WTC11 (cell line): ENCODE measurements around the gene CALML4. TPM values are rescaled to one million over a fixed set of nuclear protein-coding genes. Genes with fewer than 3 reads are reported as not detected.
A peak's percentile ranks its signal among the peaks of the same experiment; 100 is the strongest.

Experiments used
- ATAC-seq: fragments of 200-7000 bp; cut with Tn5 transposase; 2 replicates; pipeline ENCODE4 v1.10.0; 2021; ENCODE audit warnings: mild to moderate bottlenecking, moderate library complexity
- CTCF ChIA-PET: fragments of 300-600 bp; sonication (Branson Sonifier 250); formaldehyde crosslinking; loops from one replicate; lab custom pipeline; 2021; ENCODE audit warnings: antibody characterized with exemption; lab: Charles Lee
- POLR2A ChIA-PET: fragments of 350-600 bp; sonication (Branson Sonifier 250); formaldehyde crosslinking; loops from one replicate; lab custom pipeline; 2021; ENCODE audit warnings: antibody characterized with exemption; lab: Charles Lee
- DNase-seq: peaks from one replicate; pipeline ENCODE4 v3.0.0; 2021; ENCODE audit warnings: low spot score
- H3K27ac Mint-ChIP-seq: 2 replicates; pipeline ENCODE4 v1.8.0; 2021; ENCODE audit warnings: mixed read lengths
- H3K27me3 Mint-ChIP-seq: 2 replicates; pipeline ENCODE4 v1.8.0; 2021; ENCODE audit warnings: low read depth, mild to moderate bottlenecking, moderate library complexity, mixed read lengths
- H3K36me3 Mint-ChIP-seq: 2 replicates; pipeline ENCODE4 v1.8.0; 2021; ENCODE audit warnings: mixed read lengths
- H3K4me1 Mint-ChIP-seq: 2 replicates; pipeline ENCODE4 v1.8.0; 2022; ENCODE audit warnings: mixed read lengths
- H3K4me3 Mint-ChIP-seq: 2 replicates; pipeline ENCODE4 v1.8.0; 2021; ENCODE audit warnings: mild to moderate bottlenecking, moderate library complexity, mixed read lengths
- H3K9me3 Mint-ChIP-seq: 2 replicates; pipeline ENCODE4 v1.8.0; 2021; ENCODE audit warnings: mixed read lengths
- ELF4 ChIP-seq: sonication (generic); formaldehyde crosslinking; IDR thresholded peaks from 2 replicates; pipeline ENCODE4 v1.8.1; 2022; ENCODE audit warnings: low read depth, mild to moderate bottlenecking, moderate library complexity, missing genetic modification reagents
- ESRRA ChIP-seq: sonication (generic); formaldehyde crosslinking; IDR thresholded peaks from 2 replicates; pipeline ENCODE4 v1.8.1; 2022; ENCODE audit warnings: mild to moderate bottlenecking, missing genetic modification reagents, borderline replicate concordance
- ETV6 ChIP-seq: sonication (generic); formaldehyde crosslinking; IDR thresholded peaks from 2 replicates; pipeline ENCODE4 v1.8.1; 2022; ENCODE audit warnings: mild to moderate bottlenecking, missing genetic modification reagents
- FOXP1 ChIP-seq: sonication (generic); formaldehyde crosslinking; IDR thresholded peaks from 2 replicates; pipeline ENCODE4 v1.8.0; 2022; ENCODE audit warnings: missing genetic modification reagents, mild to moderate bottlenecking, moderate library complexity, borderline replicate concordance
- GRHL2 ChIP-seq: fragments of 250-450 bp; sonication (Bioruptor Pico); IDR thresholded peaks from 2 replicates; pipeline ENCODE4 v1.8.0; 2022; ENCODE audit warnings: mild to moderate bottlenecking, moderate library complexity; ENCODE audit not compliant: insufficient replicate concordance, severe bottlenecking
- IRF2 ChIP-seq: sonication (generic); formaldehyde crosslinking; IDR thresholded peaks from 2 replicates; pipeline ENCODE4 v1.8.0; 2022; ENCODE audit warnings: low read depth, missing genetic modification reagents, borderline replicate concordance
- JAZF1 ChIP-seq: fragments of 250-450 bp; sonication (Bioruptor Pico); IDR thresholded peaks from 2 replicates; pipeline ENCODE4 v1.9.0; 2021; ENCODE audit warnings: moderate library complexity, mild to moderate bottlenecking, inconsistent platforms
- NFE2L1 ChIP-seq: sonication (generic); formaldehyde crosslinking; IDR thresholded peaks from 2 replicates; pipeline ENCODE4 v1.8.1; 2023; ENCODE audit warnings: missing genetic modification reagents
- NFYB ChIP-seq: sonication (generic); formaldehyde crosslinking; conservative IDR thresholded peaks from 2 replicates; pipeline ENCODE4 v1.8.0; 2022; ENCODE audit warnings: low read depth, missing genetic modification reagents
- NR2C2 ChIP-seq: sonication (generic); formaldehyde crosslinking; IDR thresholded peaks from 2 replicates; pipeline ENCODE4 v1.8.0; 2022; ENCODE audit warnings: mild to moderate bottlenecking, missing genetic modification reagents
- NR3C1 ChIP-seq: sonication (generic); formaldehyde crosslinking; conservative IDR thresholded peaks from 2 replicates; pipeline ENCODE4 v1.8.1; 2023; ENCODE audit warnings: low read depth, mild to moderate bottlenecking, missing genetic modification reagents
- RELA ChIP-seq: sonication (generic); formaldehyde crosslinking; IDR thresholded peaks from 2 replicates; pipeline ENCODE4 v1.8.1; 2022; ENCODE audit warnings: missing genetic modification reagents, mild to moderate bottlenecking, borderline replicate concordance
- RORB ChIP-seq: fragments of 250-450 bp; sonication (Bioruptor Pico); IDR thresholded peaks from 2 replicates; pipeline ENCODE4 v1.9.0; 2021; ENCODE audit warnings: mild to moderate bottlenecking
- TEAD4 ChIP-seq: sonication (generic); formaldehyde crosslinking; IDR thresholded peaks from 2 replicates; pipeline ENCODE4 v1.8.0; 2022; ENCODE audit warnings: mild to moderate bottlenecking, missing genetic modification reagents
- TP53 ChIP-seq: sonication (generic); formaldehyde crosslinking; IDR thresholded peaks from 2 replicates; pipeline ENCODE4 v1.8.1; 2023; ENCODE audit warnings: mild to moderate bottlenecking, missing genetic modification reagents
- ZNF121 ChIP-seq: sonication (generic); formaldehyde crosslinking; IDR thresholded peaks from 2 replicates; pipeline ENCODE4 v1.8.0; 2023; ENCODE audit warnings: missing genetic modification reagents
- ZNF219 ChIP-seq: sonication (generic); formaldehyde crosslinking; IDR thresholded peaks from 2 replicates; pipeline ENCODE4 v1.8.0; 2023; ENCODE audit warnings: missing genetic modification reagents, mild to moderate bottlenecking, borderline replicate concordance
- ZNF671 ChIP-seq: fragments of 250-450 bp; sonication (Bioruptor Pico); IDR thresholded peaks from 2 replicates; pipeline ENCODE4 v1.8.0; 2021; ENCODE audit warnings: mild to moderate bottlenecking
- total RNA-seq: library from RNA; stranded (reverse); gene quantifications from 3 replicates; pipeline ENCODE4 v1.2.3, GENCODE V29; 2021
- TF ChIP-seq, protein P1 (sequence below): sonication (generic); formaldehyde crosslinking; IDR thresholded peaks from 2 replicates; pipeline ENCODE4 v1.8.0; 2022; ENCODE audit warnings: mild to moderate bottlenecking, missing genetic modification reagents
- TF ChIP-seq, protein P2 (sequence below): fragments of 250-450 bp; sonication (Bioruptor Pico); IDR thresholded peaks from 2 replicates; pipeline ENCODE4 v1.9.0; 2021; ENCODE audit warnings: mild to moderate bottlenecking
- TF ChIP-seq, protein P3 (sequence below): sonication (generic); formaldehyde crosslinking; IDR thresholded peaks from 2 replicates; pipeline ENCODE4 v1.8.0; 2022; ENCODE audit warnings: mild to moderate bottlenecking, missing genetic modification reagents
- TF ChIP-seq, protein P4 (sequence below): fragments of 250-450 bp; sonication (Bioruptor Pico); IDR thresholded peaks from 2 replicates; pipeline ENCODE4 v1.9.0; 2021; ENCODE audit warnings: mild to moderate bottlenecking
- TF ChIP-seq, protein P5 (sequence below): fragments of 200-600 bp; IDR thresholded peaks from 2 replicates; pipeline ENCODE4 v1.8.0; 2022; ENCODE audit warnings: antibody characterized with exemption

CALML4 gene
- total RNA-seq, 1 experiment from 2014 or later, result 9.8 TPM

DNA sequence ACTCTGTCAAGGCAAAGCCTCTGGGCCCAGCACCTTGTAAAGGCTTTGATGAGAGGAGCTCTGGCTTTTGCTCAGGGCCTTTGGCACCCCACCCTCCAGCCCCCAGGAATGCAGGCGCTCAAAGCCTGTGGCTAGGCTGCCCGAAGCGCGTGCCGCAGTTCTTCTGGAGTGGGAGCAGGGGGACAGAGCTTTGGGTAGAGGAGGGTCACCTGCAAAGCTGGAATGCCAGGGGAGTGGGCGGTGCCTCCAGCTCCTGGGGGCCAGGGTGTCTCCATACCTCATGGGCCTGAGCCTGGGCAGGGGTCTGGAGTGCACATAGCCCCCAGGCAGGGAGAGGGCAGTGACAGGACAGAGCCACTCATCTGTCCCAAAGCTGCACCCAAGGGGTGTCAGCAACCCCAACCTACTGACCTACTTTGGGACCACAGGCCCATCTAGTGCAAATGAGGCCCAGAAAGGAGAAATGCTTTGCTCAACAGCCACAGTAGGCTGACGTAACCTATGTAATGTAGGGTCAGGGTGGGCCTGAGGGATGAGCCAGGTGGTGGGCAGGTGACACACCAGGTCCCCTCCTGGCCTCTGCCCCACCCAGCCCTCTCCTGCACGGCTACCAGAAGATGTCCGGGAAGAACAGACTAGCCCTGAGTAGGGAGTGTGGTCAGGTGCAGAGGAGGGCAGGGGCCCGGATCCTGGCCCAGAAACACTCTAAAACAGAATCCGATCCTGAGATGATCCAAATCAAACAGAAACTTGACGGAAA is 2.2 kb upstream of the CALML4 start:
- no peak for ATAC-seq
- no peak for DNase-seq
- CTCF ChIA-PET, result interaction anchor here (0.8 to 3.8 kb wide), 3 partner anchors 12 to 99 kb away, joined by 3 to 25 read pairs (median 15); no protein-coding TSS in a partner anchor
- POLR2A ChIA-PET, result interaction anchor here (0.7 to 1.3 kb wide), 2 partner anchors 12 to 15 kb away, joined by 3 to 4 read pairs; no protein-coding TSS in a partner anchor
- H3K9me3 Mint-ChIP-seq, result no peaks in the 10 kb centered on the region
- H3K36me3 Mint-ChIP-seq, result no peaks in the 10 kb centered on the region
- H3K4me3 Mint-ChIP-seq, result no peak overlapping the region
- TF ChIP-seq NFE2L1 (CRISPR knock-in tag) (no peak), ZNF671 (CRISPR knock-in tag) (no peak), TP53 (CRISPR knock-in tag) (no peak), JAZF1 (CRISPR knock-in tag) (no peak), NR2C2 (CRISPR knock-in tag) (no peak), ELF4 (CRISPR knock-in tag) (no peak)
- H3K4me1 Mint-ChIP-seq, result peaks cover 33% of the 10 kb centered on the region
- H3K27me3 Mint-ChIP-seq, result no peaks in the 10 kb centered on the region
- peak overlapping the region; percentile 92; the same call in 1 of the 2 replicates for H3K27ac Mint-ChIP-seq

DNA sequence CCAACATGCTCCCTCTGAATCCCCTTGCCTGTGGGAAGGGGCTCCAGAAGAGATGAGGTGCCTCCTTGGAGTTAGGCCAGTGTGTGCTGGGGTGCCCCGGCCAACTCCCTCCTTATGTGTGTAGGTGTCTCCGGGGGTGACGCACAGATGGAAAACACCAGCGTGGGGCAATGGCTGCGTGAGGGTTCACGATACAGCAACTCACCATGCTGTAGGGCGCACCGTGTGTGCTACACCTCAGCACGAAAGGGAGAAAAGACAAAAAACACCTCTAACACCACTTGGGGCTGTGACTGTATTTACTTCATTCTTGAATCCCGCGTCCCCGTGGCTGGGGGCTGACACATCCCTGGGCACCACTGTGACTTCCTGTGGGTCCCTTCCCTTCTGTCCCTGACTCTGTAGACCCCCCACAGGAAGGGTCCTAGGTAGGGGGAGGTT is 1.6 kb upstream of the CALML4 start:
- no peaks in the 10 kb centered on the region for H3K36me3 Mint-ChIP-seq
- H3K27me3 Mint-ChIP-seq, result no peaks in the 10 kb centered on the region
- no peak overlapping the region for H3K4me3 Mint-ChIP-seq
- ATAC-seq (no peak), DNase-seq (no peak)
- H3K9me3 Mint-ChIP-seq, result no peaks in the 10 kb centered on the region
- peaks cover 39% of the 10 kb centered on the region for H3K4me1 Mint-ChIP-seq
- ChIA-PET POLR2A (interaction anchor here (0.7 to 1.3 kb wide), 2 partner anchors 12 to 15 kb away, joined by 3 to 4 read pairs; no protein-coding TSS in a partner anchor), CTCF (interaction anchor here (0.8 to 3.8 kb wide), 3 partner anchors 12 to 100 kb away, joined by 3 to 25 read pairs (median 15); no protein-coding TSS in a partner anchor)
- no peak for TF ChIP-seq IRF2
- no peak for TF ChIP-seq ZNF219 (CRISPR knock-in tag)
- TF ChIP-seq RORB (CRISPR knock-in tag), result no peak
- no peak for TF ChIP-seq FOXP1 (CRISPR knock-in tag)
- TF ChIP-seq NR3C1 (CRISPR knock-in tag), result no peak
- TF ChIP-seq, protein P1, sequence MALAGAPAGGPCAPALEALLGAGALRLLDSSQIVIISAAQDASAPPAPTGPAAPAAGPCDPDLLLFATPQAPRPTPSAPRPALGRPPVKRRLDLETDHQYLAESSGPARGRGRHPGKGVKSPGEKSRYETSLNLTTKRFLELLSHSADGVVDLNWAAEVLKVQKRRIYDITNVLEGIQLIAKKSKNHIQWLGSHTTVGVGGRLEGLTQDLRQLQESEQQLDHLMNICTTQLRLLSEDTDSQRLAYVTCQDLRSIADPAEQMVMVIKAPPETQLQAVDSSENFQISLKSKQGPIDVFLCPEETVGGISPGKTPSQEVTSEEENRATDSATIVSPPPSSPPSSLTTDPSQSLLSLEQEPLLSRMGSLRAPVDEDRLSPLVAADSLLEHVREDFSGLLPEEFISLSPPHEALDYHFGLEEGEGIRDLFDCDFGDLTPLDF, result no peak
- H3K27ac Mint-ChIP-seq, result peak overlapping the region; percentile 92

DNA sequence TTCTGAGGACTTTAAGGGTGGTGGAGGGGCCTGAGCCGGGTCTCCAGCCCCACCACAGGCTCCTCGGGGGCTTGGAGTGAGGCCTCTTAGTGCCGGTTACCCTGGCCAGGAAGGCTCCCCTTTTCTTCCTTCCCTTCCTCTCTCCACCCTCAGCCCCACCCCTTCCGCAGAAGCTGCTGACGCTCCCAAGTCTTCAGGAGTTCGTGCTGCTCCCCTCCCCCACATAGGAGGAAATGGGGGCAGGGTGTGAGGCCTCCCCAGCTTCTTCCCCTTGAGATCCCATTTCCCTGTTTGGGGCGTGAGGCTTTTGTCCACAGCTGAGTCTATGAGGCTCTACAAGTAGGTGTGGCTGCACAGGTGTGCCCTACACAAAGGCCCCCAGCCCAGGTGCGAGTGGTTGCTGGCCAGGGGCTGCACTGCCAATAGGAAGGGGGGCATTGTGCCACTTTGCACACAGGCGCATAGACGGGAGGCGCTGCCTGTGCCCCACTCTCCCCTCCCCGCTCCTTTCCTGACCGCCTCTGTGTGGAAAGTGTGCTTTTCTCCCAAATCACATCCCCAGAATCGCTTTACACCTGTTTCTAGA is 915 bp upstream of the CALML4 start:
- peak overlapping the region; percentile 12; the same call in 1 of the 2 replicates for H3K4me3 Mint-ChIP-seq
- CTCF ChIA-PET, result interaction anchor here (0.9 to 3.8 kb wide), 5 partner anchors 11 to 100 kb away, joined by 3 to 25 read pairs (median 3); partner anchors contain the start of gene CLN6
- TF ChIP-seq, protein P2, sequence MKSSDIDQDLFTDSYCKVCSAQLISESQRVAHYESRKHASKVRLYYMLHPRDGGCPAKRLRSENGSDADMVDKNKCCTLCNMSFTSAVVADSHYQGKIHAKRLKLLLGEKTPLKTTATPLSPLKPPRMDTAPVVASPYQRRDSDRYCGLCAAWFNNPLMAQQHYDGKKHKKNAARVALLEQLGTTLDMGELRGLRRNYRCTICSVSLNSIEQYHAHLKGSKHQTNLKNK (CRISPR knock-in tag), result no peak
- TF ChIP-seq ZNF121 (no peak), RELA (CRISPR knock-in tag) (no peak), ESRRA (no peak), NR2C2 (CRISPR knock-in tag) (no peak), TEAD4 (no peak), NFYB (no peak), ETV6 (CRISPR knock-in tag) (peak; percentile 83), GRHL2 (no peak)
- TF ChIP-seq, protein P3, sequence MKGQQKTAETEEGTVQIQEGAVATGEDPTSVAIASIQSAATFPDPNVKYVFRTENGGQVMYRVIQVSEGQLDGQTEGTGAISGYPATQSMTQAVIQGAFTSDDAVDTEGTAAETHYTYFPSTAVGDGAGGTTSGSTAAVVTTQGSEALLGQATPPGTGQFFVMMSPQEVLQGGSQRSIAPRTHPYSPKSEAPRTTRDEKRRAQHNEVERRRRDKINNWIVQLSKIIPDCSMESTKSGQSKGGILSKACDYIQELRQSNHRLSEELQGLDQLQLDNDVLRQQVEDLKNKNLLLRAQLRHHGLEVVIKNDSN, result no peak
- TF ChIP-seq, protein P4, sequence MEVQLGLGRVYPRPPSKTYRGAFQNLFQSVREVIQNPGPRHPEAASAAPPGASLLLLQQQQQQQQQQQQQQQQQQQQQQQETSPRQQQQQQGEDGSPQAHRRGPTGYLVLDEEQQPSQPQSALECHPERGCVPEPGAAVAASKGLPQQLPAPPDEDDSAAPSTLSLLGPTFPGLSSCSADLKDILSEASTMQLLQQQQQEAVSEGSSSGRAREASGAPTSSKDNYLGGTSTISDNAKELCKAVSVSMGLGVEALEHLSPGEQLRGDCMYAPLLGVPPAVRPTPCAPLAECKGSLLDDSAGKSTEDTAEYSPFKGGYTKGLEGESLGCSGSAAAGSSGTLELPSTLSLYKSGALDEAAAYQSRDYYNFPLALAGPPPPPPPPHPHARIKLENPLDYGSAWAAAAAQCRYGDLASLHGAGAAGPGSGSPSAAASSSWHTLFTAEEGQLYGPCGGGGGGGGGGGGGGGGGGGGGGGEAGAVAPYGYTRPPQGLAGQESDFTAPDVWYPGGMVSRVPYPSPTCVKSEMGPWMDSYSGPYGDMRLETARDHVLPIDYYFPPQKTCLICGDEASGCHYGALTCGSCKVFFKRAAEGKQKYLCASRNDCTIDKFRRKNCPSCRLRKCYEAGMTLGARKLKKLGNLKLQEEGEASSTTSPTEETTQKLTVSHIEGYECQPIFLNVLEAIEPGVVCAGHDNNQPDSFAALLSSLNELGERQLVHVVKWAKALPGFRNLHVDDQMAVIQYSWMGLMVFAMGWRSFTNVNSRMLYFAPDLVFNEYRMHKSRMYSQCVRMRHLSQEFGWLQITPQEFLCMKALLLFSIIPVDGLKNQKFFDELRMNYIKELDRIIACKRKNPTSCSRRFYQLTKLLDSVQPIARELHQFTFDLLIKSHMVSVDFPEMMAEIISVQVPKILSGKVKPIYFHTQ, result no peak
- TF ChIP-seq, protein P5, sequence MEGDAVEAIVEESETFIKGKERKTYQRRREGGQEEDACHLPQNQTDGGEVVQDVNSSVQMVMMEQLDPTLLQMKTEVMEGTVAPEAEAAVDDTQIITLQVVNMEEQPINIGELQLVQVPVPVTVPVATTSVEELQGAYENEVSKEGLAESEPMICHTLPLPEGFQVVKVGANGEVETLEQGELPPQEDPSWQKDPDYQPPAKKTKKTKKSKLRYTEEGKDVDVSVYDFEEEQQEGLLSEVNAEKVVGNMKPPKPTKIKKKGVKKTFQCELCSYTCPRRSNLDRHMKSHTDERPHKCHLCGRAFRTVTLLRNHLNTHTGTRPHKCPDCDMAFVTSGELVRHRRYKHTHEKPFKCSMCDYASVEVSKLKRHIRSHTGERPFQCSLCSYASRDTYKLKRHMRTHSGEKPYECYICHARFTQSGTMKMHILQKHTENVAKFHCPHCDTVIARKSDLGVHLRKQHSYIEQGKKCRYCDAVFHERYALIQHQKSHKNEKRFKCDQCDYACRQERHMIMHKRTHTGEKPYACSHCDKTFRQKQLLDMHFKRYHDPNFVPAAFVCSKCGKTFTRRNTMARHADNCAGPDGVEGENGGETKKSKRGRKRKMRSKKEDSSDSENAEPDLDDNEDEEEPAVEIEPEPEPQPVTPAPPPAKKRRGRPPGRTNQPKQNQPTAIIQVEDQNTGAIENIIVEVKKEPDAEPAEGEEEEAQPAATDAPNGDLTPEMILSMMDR, result no peak

More for the DNA sequence above, 915 bp upstream of the CALML4 start:
- Mint-ChIP-seq H3K9me3 (no peaks in the 10 kb centered on the region), H3K27ac (peak overlapping the region; percentile 92), H3K36me3 (no peaks in the 10 kb centered on the region), H3K27me3 (no peaks in the 10 kb centered on the region), H3K4me1 (peaks cover 42% of the 10 kb centered on the region)
- POLR2A ChIA-PET, result interaction anchor here (0.6 to 1.3 kb wide), 3 partner anchors 14 to 53 kb away, joined by 3 to 8 read pairs (median 4); no protein-coding TSS in a partner anchor
- peak; percentile 65 for ATAC-seq
- peak; percentile 51 for DNase-seq
